HG03280 (cell line): Measurements from ENCODE around the gene TMEM255A.
"Not testable (repeated sequence)": the region's sequence is repeated elsewhere in the genome, so short reads cannot be mapped to it uniquely, and the experiment has no call there.

ENCODE experiments used
- ATAC-seq: cut with Tn5 transposase; IDR thresholded peaks from one replicate; pipeline ENCODE4 v1.9.1; 2021; ENCODE audit warnings: mild to moderate bottlenecking, moderate library complexity; ENCODE audit not compliant: unreplicated experiment

Gene TMEM255A

GRCh38 chrX:120310861-120311726, at the start of gene TMEM255A:
TSS of gene TMEM255A (minus strand) at chrX:120311461. CDS start at chrX:120311309, 152 bp downstream.
- no peak for ATAC-seq

GRCh38 chrX:120358737-120359456, 47.6 kb upstream of the TMEM255A start:
- no peak for ATAC-seq

GRCh38 chrX:120357186-120357585, 45.9 kb upstream of the TMEM255A start:
- ATAC-seq: no peak

GRCh38 chrX:120356084-120356483, 44.8 kb upstream of the TMEM255A start:
- ATAC-seq: no peak

- no peak for ATAC-seq
Measured at GRCh38 chrX:120350450-120351138, 39.3 kb upstream of the TMEM255A start.

- ATAC-seq: not testable (repeated sequence)
Measured at GRCh38 chrX:120344566-120344965, 33.3 kb upstream of the TMEM255A start.

- no peak for ATAC-seq
Measured at GRCh38 chrX:120336899-120337298, 25.6 kb upstream of the TMEM255A start.

- no peak for ATAC-seq
Measured at GRCh38 chrX:120335289-120335688, 24.0 kb upstream of the TMEM255A start.

GRCh38 chrX:120334603-120335002, 23.3 kb upstream of the TMEM255A start:
- ATAC-seq: no peak

- ATAC-seq: no peak
Measured at GRCh38 chrX:120334151-120334550, 22.9 kb upstream of the TMEM255A start.

GRCh38 chrX:120332394-120332793, 21.1 kb upstream of the TMEM255A start:
- no peak for ATAC-seq

GRCh38 chrX:120331116-120331515, 19.9 kb upstream of the TMEM255A start:
- ATAC-seq: no peak

GRCh38 chrX:120321520-120322281, 10.4 kb upstream of the TMEM255A start:
- ATAC-seq: no peak

GRCh38 chrX:120318411-120318810, 7.2 kb upstream of the TMEM255A start:
- ATAC-seq: no peak

- ATAC-seq: no peak
Measured at GRCh38 chrX:120316587-120317283, 5.5 kb upstream of the TMEM255A start.

- no peak for ATAC-seq
Measured at GRCh38 chrX:120315776-120316175, 4.5 kb upstream of the TMEM255A start.

GRCh38 chrX:120311727-120312063, 434 bp upstream of the TMEM255A start:
- no peak for ATAC-seq

GRCh38 chrX:120309873-120310705, 1.2 kb downstream of the TMEM255A start:
- no peak for ATAC-seq
